ENCODE measurements around the gene UBE2M. TPM values are rescaled to one million over a fixed set of nuclear protein-coding genes. Genes with fewer than 3 reads are reported as not detected.
"Not testable (repeated sequence)": the region's sequence is repeated elsewhere in the genome, so short reads cannot be mapped to it uniquely, and the experiment has no call there.

The UBE2M gene
- 127 and 136 TPM in 2 replicates for total RNA-seq (2021)
- long read RNA-seq, transcript UBE2M-203 (7 exons, 734 nt): major isoform, 6 of 9 reads
- long read RNA-seq, partial matches to known transcripts: 1 of 9 reads
- long read RNA-seq, other reads (novel, unspliced or antisense): 2 of 9 reads

DNA sequence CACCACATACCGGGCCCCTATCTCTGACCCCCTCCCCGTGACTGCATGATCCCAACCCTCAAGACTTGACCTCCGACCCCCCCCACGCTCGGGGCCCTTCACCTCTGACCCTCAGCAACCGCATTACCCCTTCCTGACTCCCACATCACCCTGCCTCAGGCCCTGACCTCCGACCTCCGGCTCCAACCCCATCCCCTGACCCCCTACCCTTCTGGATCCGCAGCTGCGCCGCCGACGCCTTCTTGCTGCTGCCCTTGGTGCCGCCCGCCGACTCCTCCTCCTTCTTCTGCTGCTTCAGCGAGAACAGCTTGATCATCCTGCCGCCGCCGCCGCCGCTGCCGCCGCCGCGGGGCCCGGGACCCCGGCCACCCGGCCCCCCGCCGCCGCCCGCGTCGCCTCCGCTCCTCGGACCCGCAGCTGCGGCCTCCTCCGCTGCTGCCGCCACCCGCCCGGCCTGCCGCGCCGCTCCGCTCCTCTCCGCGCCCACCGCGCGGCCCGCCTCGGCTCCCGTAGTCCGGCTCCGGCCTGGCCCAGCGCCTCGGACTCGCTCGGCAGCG lies at the start of gene UBE2M:
Gene UBE2M (minus strand): TSS at position 546 of the 557 bp plus-strand sequence. CDS start 230 bp downstream, at position 316.
- H3K56ac ChIP-seq (ENCODE audit: insufficient read length, low read depth, low read length): no peak within 1 kb of the TSS
- no peak within 1 kb of the TSS for H4K8ac ChIP-seq (replicated peaks; ENCODE audit: insufficient read length, low read depth, low read length)
- peak within 1 kb of the TSS; percentile 81 for H3T11ph ChIP-seq (ENCODE audit: low read length)
- peak within 1 kb of the TSS; percentile 100 for H3K18ac ChIP-seq (ENCODE audit: insufficient read length, low read depth, low read length)
- H2BK15ac ChIP-seq (ENCODE audit: low read depth, low read length): 0 out of 2 replicates have a peak within 1 kb of the TSS, but pooled peaks have one; percentile 76
- peak within 1 kb of the TSS; percentile 46 for H4K5ac ChIP-seq (ENCODE audit: insufficient read length, low read depth, low read length)
- peak within 1 kb of the TSS; percentile 86 for H3K27ac ChIP-seq (ENCODE audit: insufficient read length, low read depth, low read length)
- H4K20me1 ChIP-seq (ENCODE audit: control insufficient read depth, insufficient read depth, insufficient read length): no peaks in the 10 kb centered on the region
- Mint-ChIP-seq H3K9me3 (no peaks in the 10 kb centered on the region; a peak in 1 of 5 replicates), H3K27ac (peak within 1 kb of the TSS; percentile 100), H3K36me3 (ENCODE audit: insufficient read depth in 1 of 3, low read depth in 3 of 3) (peaks cover 18 to 41% (median 27%) of the 10 kb centered on the region in 3 experiments; a peak in 6 of 7 replicates), H3K27me3 (ENCODE audit: low read depth) (peaks cover 1% of the 10 kb centered on the region; the same call in 1 of the 2 replicates), H3K4me3 (peak within 1 kb of the TSS; percentile 96 to 99), H3K4me1 (peaks cover 21 to 41% of the 10 kb centered on the region in 2 experiments)
- no peaks in the 10 kb centered on the region for H3K27me3 ChIP-seq (ENCODE audit: insufficient read depth, low read length)
- H3K4ac ChIP-seq (ENCODE audit: low read depth, low read length): no peak within 1 kb of the TSS
- peak within 1 kb of the TSS; percentile 89 for H2BK5ac ChIP-seq (ENCODE audit: insufficient read length, low read length)
- TF ChIP-seq CTCF (conservative IDR thresholded peaks at IDR 0.05): no peak
- peak within 1 kb of the TSS; percentile 99 for H3K9ac ChIP-seq (ENCODE audit: extremely low read depth, insufficient read length, low read length)
- peaks cover 16% of the 10 kb centered on the region for H3K23me2 ChIP-seq (ENCODE audit: insufficient read length, low read depth, low read length, poor library complexity, severe bottlenecking)
- H2AFZ ChIP-seq (ENCODE audit: low read length): no peak within 1 kb of the TSS
- WGBS (ENCODE audit: extremely low coverage, insufficient read length, low lambda C conversion rate): no CpG with 5 or more reads among the region's 62 CpGs
- H2BK20ac ChIP-seq (ENCODE audit: low read depth, low read length, poor library complexity, severe bottlenecking): no peak within 1 kb of the TSS
- no peak within 1 kb of the TSS for H2BK120ac ChIP-seq (ENCODE audit: low read depth, low read length, poor library complexity, severe bottlenecking)
- H3K4me2 ChIP-seq (ENCODE audit: insufficient read depth, insufficient read length, low read length): peak within 1 kb of the TSS; percentile 67
- peak within 1 kb of the TSS; percentile 78 for H2BK12ac ChIP-seq (ENCODE audit: insufficient read length, low read depth, low read length)
- peak; percentile 66 for DNase-seq
- H3K23ac ChIP-seq (ENCODE audit: insufficient read length, low read depth, low read length): no peak within 1 kb of the TSS
- no peaks in the 10 kb centered on the region for H3K9me3 ChIP-seq (ENCODE audit: control insufficient read depth, low read depth, low read length)
- H3K14ac ChIP-seq (ENCODE audit: insufficient read depth, low read length): peak within 1 kb of the TSS; percentile 100
- no peak within 1 kb of the TSS for H4K91ac ChIP-seq (ENCODE audit: insufficient read length, low read depth, low read length)
- no peaks in the 10 kb centered on the region for H3K4me1 ChIP-seq (ENCODE audit: insufficient read depth, low read length)
- no peaks in the 10 kb centered on the region for H3K79me1 ChIP-seq (ENCODE audit: insufficient read depth, low read depth, low read length, poor library complexity, severe bottlenecking)
- no peak within 1 kb of the TSS for H2AK5ac ChIP-seq (ENCODE audit: insufficient read length, low read length)
- peaks cover 8% of the 10 kb centered on the region; the same call in 1 of the 2 replicates for H3K79me2 ChIP-seq (ENCODE audit: insufficient read depth, low read length)

GRCh38 chr19:58607213-58607612 lies 48.8 kb upstream of the UBE2M start:
- H2BK12ac ChIP-seq (ENCODE audit: insufficient read length, low read depth, low read length); H4K5ac ChIP-seq (ENCODE audit: insufficient read length, low read depth, low read length); H3K4me2 ChIP-seq (ENCODE audit: insufficient read depth, insufficient read length, low read length); DNase-seq; H3K27me3 ChIP-seq (ENCODE audit: insufficient read depth, low read length); H3K27me3 Mint-ChIP-seq (ENCODE audit: low read depth); H4K20me1 ChIP-seq (ENCODE audit: control insufficient read depth, insufficient read depth, insufficient read length); H3K4me1 ChIP-seq (ENCODE audit: insufficient read depth, low read length); H3K14ac ChIP-seq (ENCODE audit: insufficient read depth, low read length); H3K4me3 Mint-ChIP-seq; H3K36me3 Mint-ChIP-seq (ENCODE audit: insufficient read depth in 1 of 3, low read depth in 3 of 3); H3K9ac ChIP-seq (ENCODE audit: extremely low read depth, insufficient read length, low read length); H3K56ac ChIP-seq (ENCODE audit: insufficient read length, low read depth, low read length); H3K4ac ChIP-seq (ENCODE audit: low read depth, low read length); H2BK120ac ChIP-seq (ENCODE audit: low read depth, low read length, poor library complexity, severe bottlenecking); H2BK5ac ChIP-seq (ENCODE audit: insufficient read length, low read length); H3K79me2 ChIP-seq (ENCODE audit: insufficient read depth, low read length); H3K18ac ChIP-seq (ENCODE audit: insufficient read length, low read depth, low read length); H4K91ac ChIP-seq (ENCODE audit: insufficient read length, low read depth, low read length); H3T11ph ChIP-seq (ENCODE audit: low read length); H3K27ac ChIP-seq (ENCODE audit: insufficient read length, low read depth, low read length); H3K23me2 ChIP-seq (ENCODE audit: insufficient read length, low read depth, low read length, poor library complexity, severe bottlenecking); H3K23ac ChIP-seq (ENCODE audit: insufficient read length, low read depth, low read length); H3K27ac Mint-ChIP-seq; H2AFZ ChIP-seq (ENCODE audit: low read length); H3K79me1 ChIP-seq (ENCODE audit: insufficient read depth, low read depth, low read length, poor library complexity, severe bottlenecking); H3K4me1 Mint-ChIP-seq; H2AK5ac ChIP-seq (ENCODE audit: insufficient read length, low read length); H2BK20ac ChIP-seq (ENCODE audit: low read depth, low read length, poor library complexity, severe bottlenecking); H4K8ac ChIP-seq (replicated peaks; ENCODE audit: insufficient read length, low read depth, low read length); H3K9me3 Mint-ChIP-seq; H3K9me3 ChIP-seq (ENCODE audit: control insufficient read depth, low read depth, low read length); H2BK15ac ChIP-seq (ENCODE audit: low read depth, low read length): not testable (repeated sequence)
- no CpG with 5 or more reads among the region's 28 CpGs for WGBS (ENCODE audit: extremely low coverage, insufficient read length, low lambda C conversion rate)

All from H9 (cell line).